ENCODE data around the gene CCDC9B.

Gene CCDC9B

DNA sequence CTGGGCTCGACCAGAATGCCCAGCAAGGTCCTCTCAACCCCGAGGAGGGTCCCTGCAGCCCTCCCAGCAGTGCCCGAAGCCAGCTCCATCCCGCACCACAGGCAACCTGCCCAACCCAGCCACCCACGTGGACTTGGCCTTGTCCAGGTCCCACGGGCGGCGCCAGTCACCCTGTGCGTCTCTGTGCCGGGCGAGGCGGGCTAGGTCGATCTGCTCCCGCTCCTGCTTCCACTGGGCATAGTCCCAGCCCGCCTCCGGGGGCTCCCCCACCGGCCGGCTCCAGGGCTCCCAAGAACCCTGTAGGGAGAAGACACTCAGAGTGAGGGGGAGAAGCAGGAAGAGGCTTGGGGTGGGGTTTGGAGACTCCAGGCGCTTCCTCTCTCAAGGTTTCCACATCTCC is 3.1 kb downstream of the CCDC9B start:
- Histone ChIP-seq H3K4me2 (ENCODE audit: low read length) (no peak overlapping the region), H3K9me3 (ENCODE audit: insufficient read depth, low read depth, low read length) (no peaks in the 10 kb centered on the region), H3K4me3 (ENCODE audit: low read depth, low read length) (peak overlapping the region; percentile 14), H3K79me2 (ENCODE audit: control insufficient read depth, insufficient read depth, low read length, poor library complexity) (peaks cover 3% of the 10 kb centered on the region), H3K79me1 (ENCODE audit: low read length) (peaks cover 23% of the 10 kb centered on the region), H4K8ac (ENCODE audit: low read depth, low read length) (peak overlapping the region; percentile 5), H4K91ac (ENCODE audit: low read depth, low read length) (peak overlapping the region; percentile 16), H2BK12ac (ENCODE audit: low read length) (peak overlapping the region; percentile 27), H2BK120ac (ENCODE audit: insufficient read depth, low read length, poor library complexity) (peak overlapping the region; percentile 1), H2AK5ac (ENCODE audit: low read length) (peak overlapping the region; percentile 69), H3K4me1 (ENCODE audit: control insufficient read depth in 1 of 2, insufficient read depth in 2 of 2, low read length in 2 of 2) (peaks cover 32 to 33% of the 10 kb centered on the region in 2 experiments), H3K27me3 (ENCODE audit: insufficient read depth, low read length) (no peaks in the 10 kb centered on the region), H3K23ac (ENCODE audit: low read length) (no peak overlapping the region), H3K27ac (ENCODE audit: low read depth, low read length) (no peak overlapping the region), H3K14ac (ENCODE audit: low read length) (peak overlapping the region; percentile 23), H3K4ac (ENCODE audit: low read depth, low read length) (peak overlapping the region; percentile 3), H3K36me3 (ENCODE audit: control insufficient read depth in 1 of 2, insufficient read depth in 2 of 2, low read length in 2 of 2) (no peaks in the 10 kb centered on the region), H3K18ac (ENCODE audit: low read length) (no peak overlapping the region), H2BK5ac (ENCODE audit: low read depth, low read length, poor library complexity) (no peak overlapping the region), H3K9ac (ENCODE audit: low read length) (no peak overlapping the region), H4K12ac (ENCODE audit: low read depth, low read length) (no peak overlapping the region), H2AFZ (ENCODE audit: insufficient read depth, low read length, poor library complexity) (no peak overlapping the region)
- no CpG with 5 or more reads among the region's 19 CpGs for WGBS (ENCODE audit: extremely low coverage, insufficient coverage, insufficient read length)
- DNase-seq: no peak

DNA sequence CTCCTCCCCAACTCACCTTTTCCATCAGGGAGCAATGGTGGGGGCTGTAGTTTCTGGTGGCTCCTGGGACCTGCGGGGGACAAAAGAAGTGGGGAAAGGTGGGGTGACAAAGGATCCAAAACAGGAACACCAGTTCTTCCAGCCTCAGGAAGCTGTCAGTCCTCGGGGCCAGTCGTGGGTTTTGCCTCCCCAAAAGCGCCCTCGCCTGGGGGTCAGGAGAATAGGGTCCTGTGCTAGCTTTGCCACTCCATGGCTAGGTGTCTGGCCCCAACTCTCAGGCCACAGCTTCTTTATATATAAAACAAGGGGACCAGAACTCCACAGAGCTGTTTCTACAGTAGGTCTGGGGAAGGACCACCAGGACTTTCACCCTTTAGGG is 4.0 kb downstream of the CCDC9B start:
- no peak overlapping the region for H3K27ac ChIP-seq (ENCODE audit: low read depth, low read length)
- H3K14ac ChIP-seq (ENCODE audit: low read length): no peak overlapping the region
- no peak overlapping the region for H3K4me3 ChIP-seq (ENCODE audit: low read depth, low read length)
- H3K4ac ChIP-seq (ENCODE audit: low read depth, low read length): no peak overlapping the region
- no peak overlapping the region for H2AFZ ChIP-seq (ENCODE audit: insufficient read depth, low read length, poor library complexity)
- no peak overlapping the region for H3K18ac ChIP-seq (ENCODE audit: low read length)
- peaks cover 3% of the 10 kb centered on the region for H3K79me2 ChIP-seq (ENCODE audit: control insufficient read depth, insufficient read depth, low read length, poor library complexity)
- peaks cover 32 to 36% of the 10 kb centered on the region in 2 experiments for H3K4me1 ChIP-seq (ENCODE audit: control insufficient read depth in 1 of 2, insufficient read depth in 2 of 2, low read length in 2 of 2)
- no peak overlapping the region for H4K12ac ChIP-seq (ENCODE audit: low read depth, low read length)
- no peak overlapping the region for H2BK120ac ChIP-seq (ENCODE audit: insufficient read depth, low read length, poor library complexity)
- H3K36me3 ChIP-seq (ENCODE audit: control insufficient read depth in 1 of 2, insufficient read depth in 2 of 2, low read length in 2 of 2): peaks cover 0 to 4% of the 10 kb centered on the region in 2 experiments
- peak overlapping the region; percentile 16 for H4K91ac ChIP-seq (ENCODE audit: low read depth, low read length)
- no peak overlapping the region for H2BK12ac ChIP-seq (ENCODE audit: low read length)
- H2BK5ac ChIP-seq (ENCODE audit: low read depth, low read length, poor library complexity): no peak overlapping the region
- no peak overlapping the region for H3K9ac ChIP-seq (ENCODE audit: low read length)
- no peaks in the 10 kb centered on the region for H3K9me3 ChIP-seq (ENCODE audit: insufficient read depth, low read depth, low read length)
- WGBS (ENCODE audit: extremely low coverage, insufficient coverage, insufficient read length): no CpG with 5 or more reads among the region's 5 CpGs
- DNase-seq: no peak
- peaks cover 23% of the 10 kb centered on the region for H3K79me1 ChIP-seq (ENCODE audit: low read length)
- H2AK5ac ChIP-seq (ENCODE audit: low read length): no peak overlapping the region
- H4K8ac ChIP-seq (ENCODE audit: low read depth, low read length): peak overlapping the region; percentile 45
- no peak overlapping the region for H3K4me2 ChIP-seq (ENCODE audit: low read length)
- no peaks in the 10 kb centered on the region for H3K27me3 ChIP-seq (ENCODE audit: insufficient read depth, low read length)
- H3K23ac ChIP-seq (ENCODE audit: low read length): no peak overlapping the region

DNA sequence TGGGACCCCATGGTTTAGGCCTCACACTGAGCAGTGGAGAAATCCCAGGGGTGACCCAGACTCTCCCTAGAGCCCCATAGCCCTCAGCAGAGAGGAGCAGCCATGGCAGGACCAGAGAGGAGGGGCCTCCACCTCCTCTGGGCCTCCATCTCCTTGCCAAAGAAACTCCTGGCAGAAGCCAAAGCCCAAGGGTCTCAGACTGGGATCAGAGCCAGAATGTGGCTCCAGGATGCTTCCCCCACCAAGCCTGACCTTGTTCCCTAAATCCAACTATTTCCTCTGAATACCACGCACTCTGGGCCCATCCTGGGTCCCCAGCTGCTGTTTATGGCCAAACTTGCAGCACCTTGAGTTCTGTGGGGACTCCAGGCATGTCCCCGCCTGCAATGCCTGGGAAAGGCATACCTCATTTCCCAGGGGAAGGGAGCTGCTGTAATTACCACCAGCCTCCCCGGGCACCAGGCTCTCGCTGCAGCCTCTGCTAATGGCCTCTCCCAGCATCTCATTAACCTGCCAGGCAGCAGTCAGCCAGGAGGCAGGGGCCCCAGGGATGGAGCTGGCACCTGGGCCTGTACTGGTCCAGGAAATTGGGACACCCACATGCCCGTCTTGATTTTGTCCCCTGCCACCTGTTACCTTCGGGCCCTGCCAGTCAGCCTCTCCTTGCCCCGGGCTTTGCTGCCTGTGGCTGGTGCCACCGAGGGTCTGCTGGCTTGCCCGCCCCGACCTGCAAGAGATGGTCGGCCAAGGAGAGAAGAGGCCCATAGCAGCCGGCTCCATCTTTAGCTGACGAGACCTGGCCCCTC is 4.6 kb downstream of the CCDC9B start:
- peak overlapping the region; percentile 55 for H3K14ac ChIP-seq (ENCODE audit: low read length)
- H3K27me3 ChIP-seq (ENCODE audit: insufficient read depth, low read length): no peaks in the 10 kb centered on the region
- H2AFZ ChIP-seq (ENCODE audit: insufficient read depth, low read length, poor library complexity): no peak overlapping the region
- no peak overlapping the region for H3K4me2 ChIP-seq (ENCODE audit: low read length)
- no peak overlapping the region for H3K4me3 ChIP-seq (ENCODE audit: low read depth, low read length)
- H3K9ac ChIP-seq (ENCODE audit: low read length): no peak overlapping the region
- H3K4me1 ChIP-seq (ENCODE audit: control insufficient read depth in 1 of 2, insufficient read depth in 2 of 2, low read length in 2 of 2): peaks cover 32 to 41% of the 10 kb centered on the region in 2 experiments
- H3K18ac ChIP-seq (ENCODE audit: low read length): peak overlapping the region; percentile 20
- H4K12ac ChIP-seq (ENCODE audit: low read depth, low read length): no peak overlapping the region
- peaks cover 0 to 4% of the 10 kb centered on the region in 2 experiments for H3K36me3 ChIP-seq (ENCODE audit: control insufficient read depth in 1 of 2, insufficient read depth in 2 of 2, low read length in 2 of 2)
- H3K79me1 ChIP-seq (ENCODE audit: low read length): peaks cover 23% of the 10 kb centered on the region
- WGBS (ENCODE audit: extremely low coverage, insufficient coverage, insufficient read length): no CpG with 5 or more reads among the region's 13 CpGs
- H2BK5ac ChIP-seq (ENCODE audit: low read depth, low read length, poor library complexity): peak overlapping the region; percentile 23
- H2AK5ac ChIP-seq (ENCODE audit: low read length): peak overlapping the region; percentile 85
- no peaks in the 10 kb centered on the region for H3K9me3 ChIP-seq (ENCODE audit: insufficient read depth, low read depth, low read length)
- H3K4ac ChIP-seq (ENCODE audit: low read depth, low read length): no peak overlapping the region
- no peak for DNase-seq
- peak overlapping the region; percentile 3 for H2BK12ac ChIP-seq (ENCODE audit: low read length)
- peak overlapping the region; percentile 45 for H4K8ac ChIP-seq (ENCODE audit: low read depth, low read length)
- no peak overlapping the region for H3K23ac ChIP-seq (ENCODE audit: low read length)
- peaks cover 3% of the 10 kb centered on the region for H3K79me2 ChIP-seq (ENCODE audit: control insufficient read depth, insufficient read depth, low read length, poor library complexity)
- H2BK120ac ChIP-seq (ENCODE audit: insufficient read depth, low read length, poor library complexity): peak overlapping the region; percentile 74
- H4K91ac ChIP-seq (ENCODE audit: low read depth, low read length): peak overlapping the region; percentile 78
- H3K27ac ChIP-seq (ENCODE audit: low read depth, low read length): no peak overlapping the region

DNA sequence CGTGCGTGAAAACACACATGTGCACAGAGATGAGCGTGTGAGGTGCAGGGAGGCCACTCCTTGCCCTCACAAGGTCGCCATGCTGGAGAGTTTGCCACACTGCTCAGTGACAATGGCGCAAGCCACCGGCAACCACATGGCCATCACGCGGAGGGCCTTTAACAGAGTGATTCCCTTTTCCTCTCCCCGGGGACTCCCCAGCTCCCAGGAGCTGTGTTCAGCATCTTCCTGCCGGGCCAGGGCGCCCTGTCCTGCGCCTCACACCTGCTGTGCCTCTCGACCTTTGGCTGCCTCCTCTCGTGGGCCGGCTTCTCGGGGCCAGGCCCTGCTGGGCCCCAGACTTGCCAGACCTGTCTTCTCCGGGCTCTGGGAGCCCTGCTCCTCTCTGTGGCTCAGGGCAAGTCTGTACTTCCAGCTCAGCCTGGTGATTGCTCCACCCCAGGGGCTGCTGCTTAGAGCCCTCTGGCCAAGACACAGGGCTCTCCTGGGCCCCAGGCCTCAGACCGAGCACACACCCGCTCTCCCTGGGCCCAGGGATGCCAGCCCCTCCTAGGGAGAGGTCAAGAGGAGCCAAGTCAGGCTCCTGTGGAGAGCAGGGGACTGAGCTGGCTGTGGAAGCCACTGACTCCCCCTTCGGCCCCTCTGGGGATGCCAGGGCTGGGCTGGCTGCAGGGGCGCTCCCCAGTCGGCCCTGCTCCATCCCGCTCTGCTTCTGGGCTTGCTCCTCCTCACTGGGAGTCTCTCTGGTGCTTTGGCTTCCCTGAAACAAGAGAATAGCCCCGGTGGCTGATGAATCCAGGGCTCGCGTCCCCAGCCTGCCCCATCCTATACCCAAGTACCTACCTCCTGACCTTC is 5.6 kb downstream of the CCDC9B start:
- H3K9ac ChIP-seq (ENCODE audit: low read length): no peak overlapping the region
- peak overlapping the region; percentile 78 for H4K91ac ChIP-seq (ENCODE audit: low read depth, low read length)
- H3K79me2 ChIP-seq (ENCODE audit: control insufficient read depth, insufficient read depth, low read length, poor library complexity): peaks cover 3% of the 10 kb centered on the region
- H3K27ac ChIP-seq (ENCODE audit: low read depth, low read length): peak overlapping the region; percentile 77
- peaks cover 33% of the 10 kb centered on the region for H3K79me1 ChIP-seq (ENCODE audit: low read length)
- peak overlapping the region; percentile 74 for H2BK120ac ChIP-seq (ENCODE audit: insufficient read depth, low read length, poor library complexity)
- H4K8ac ChIP-seq (ENCODE audit: low read depth, low read length): peak overlapping the region; percentile 8
- no peaks in the 10 kb centered on the region for H3K9me3 ChIP-seq (ENCODE audit: insufficient read depth, low read depth, low read length)
- H3K4me1 ChIP-seq (ENCODE audit: control insufficient read depth in 1 of 2, insufficient read depth in 2 of 2, low read length in 2 of 2): peaks cover 41 to 48% of the 10 kb centered on the region in 2 experiments
- no peak overlapping the region for H4K12ac ChIP-seq (ENCODE audit: low read depth, low read length)
- H2AK5ac ChIP-seq (ENCODE audit: low read length): peak overlapping the region; percentile 85
- H2AFZ ChIP-seq (ENCODE audit: insufficient read depth, low read length, poor library complexity): no peak overlapping the region
- H2BK5ac ChIP-seq (ENCODE audit: low read depth, low read length, poor library complexity): peak overlapping the region; percentile 23
- H3K4me3 ChIP-seq (ENCODE audit: low read depth, low read length): no peak overlapping the region
- no peak overlapping the region for H3K23ac ChIP-seq (ENCODE audit: low read length)
- H3K18ac ChIP-seq (ENCODE audit: low read length): peak overlapping the region; percentile 20
- H2BK12ac ChIP-seq (ENCODE audit: low read length): peak overlapping the region; percentile 37
- peak overlapping the region; percentile 55 for H3K14ac ChIP-seq (ENCODE audit: low read length)
- WGBS (ENCODE audit: extremely low coverage, insufficient coverage, insufficient read length): no CpG with 5 or more reads among the region's 26 CpGs
- H3K4ac ChIP-seq (ENCODE audit: low read depth, low read length): no peak overlapping the region
- H3K4me2 ChIP-seq (ENCODE audit: low read length): no peak overlapping the region
- H3K36me3 ChIP-seq (ENCODE audit: control insufficient read depth in 1 of 2, insufficient read depth in 2 of 2, low read length in 2 of 2): peaks cover 0 to 6% of the 10 kb centered on the region in 2 experiments
- no peaks in the 10 kb centered on the region for H3K27me3 ChIP-seq (ENCODE audit: insufficient read depth, low read length)
- DNase-seq: peak in 1 of 2 donors; percentile 34

Data from trophoblast cell (in vitro differentiated cells and primary cell).